GM12875 (cell line): ENCODE measurements around the gene IGFBP7.

Source experiments
- H3K4me3 ChIP-seq: one replicate; pipeline ENCODE4 v1.5.1; 2011; ENCODE audit warnings: low read depth, low read length, control low read depth
- CTCF ChIP-seq: IDR thresholded peaks from 2 replicates; pipeline ENCODE4 v1.5.1; 2011; ENCODE audit warnings: low read depth, mild to moderate bottlenecking, control low read depth, inconsistent platforms, low read length, moderate library complexity, borderline replicate concordance; ENCODE audit not compliant: insufficient read depth

Gene IGFBP7

GRCh38 chr4:57034520-57034919 is 75.7 kb downstream of the IGFBP7 start:
- TF ChIP-seq CTCF = no peak
- no peak overlapping the region for H3K4me3 ChIP-seq

GRCh38 chr4:57023104-57023503 is 87.1 kb downstream of the IGFBP7 start:
- no peak overlapping the region for H3K4me3 ChIP-seq
- TF ChIP-seq CTCF = no peak

GRCh38 chr4:57020467-57021101 is 89.6 kb downstream of the IGFBP7 start:
- no peak overlapping the region for H3K4me3 ChIP-seq
- no peak for TF ChIP-seq CTCF

- no peak for TF ChIP-seq CTCF
- no peak overlapping the region for H3K4me3 ChIP-seq
These were observed 91.2 kb downstream of the IGFBP7 start for GRCh38 chr4:57018980-57019379.

GRCh38 chr4:57013543-57014120 is 96.6 kb downstream of the IGFBP7 start:
- no peak for TF ChIP-seq CTCF
- no peak overlapping the region for H3K4me3 ChIP-seq

GRCh38 chr4:56999751-57000150 is 110.4 kb downstream of the IGFBP7 start:
- no peak for TF ChIP-seq CTCF
- H3K4me3 ChIP-seq = no peak overlapping the region

GRCh38 chr4:56995525-56995924 is 114.7 kb downstream of the IGFBP7 start:
- TF ChIP-seq CTCF = no peak
- no peak overlapping the region for H3K4me3 ChIP-seq
